Esophagus squamous epithelium (tissue), 4 donors: ENCODE data around the gene MLX.

ENCODE experiments used
- POLR2A ChIP-seq, 4 donors: fragments of 450-650 bp; IDR thresholded peaks; one replicate each; pipeline ENCODE4 v1.6.1; 2017; ENCODE audit warnings: antibody characterized with exemption in 4 of 4, mild to moderate bottlenecking in 4 of 4, moderate library complexity in 3 of 4
- TF ChIP-seq, protein P1 (sequence below), 6 experiments: fragments of 450-650 bp in 4 of 6; fragments of 200-600 bp in 2 of 6; sonication (generic) in 2 of 6; IDR thresholded peaks; one replicate each; pipeline ENCODE4 v1.5.1; 2016 to 2019; ENCODE audit warnings: antibody characterized with exemption in 6 of 6, mild to moderate bottlenecking in 4 of 6, moderate library complexity in 4 of 6

DNA sequence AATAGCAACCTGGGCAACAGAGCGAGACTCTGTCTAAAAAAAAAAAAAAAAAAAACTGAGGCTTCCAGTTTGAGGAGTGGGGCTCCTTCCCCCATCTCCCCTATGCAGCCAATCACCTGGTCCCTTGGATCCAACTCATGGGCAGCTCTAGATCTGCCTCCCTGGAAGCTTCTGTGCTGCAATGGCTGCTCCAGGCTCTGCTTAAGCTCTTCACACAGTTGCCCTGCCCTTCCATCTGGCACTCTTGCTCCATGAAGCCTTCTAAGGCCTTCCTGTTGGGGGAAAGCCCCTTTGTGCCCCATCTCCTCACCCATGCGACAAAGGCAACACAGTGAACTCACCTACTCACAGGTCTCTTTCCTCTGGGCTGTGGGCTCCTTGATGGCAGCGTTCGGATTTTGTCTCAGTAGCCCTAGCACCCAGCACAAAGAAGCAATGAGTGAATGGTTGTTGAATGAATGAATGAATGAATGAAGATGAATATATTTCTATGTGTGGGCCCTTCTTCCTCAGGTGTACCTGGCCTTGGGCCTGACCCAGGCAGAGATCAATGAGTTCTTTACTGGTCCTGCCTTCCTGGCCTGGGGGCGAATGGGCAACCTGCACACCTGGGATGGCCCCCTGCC, 29.0 kb upstream of the MLX start:
- no peak for TF ChIP-seq POLR2A (IDR thresholded peaks at IDR 0.05)
- TF ChIP-seq, protein P1, sequence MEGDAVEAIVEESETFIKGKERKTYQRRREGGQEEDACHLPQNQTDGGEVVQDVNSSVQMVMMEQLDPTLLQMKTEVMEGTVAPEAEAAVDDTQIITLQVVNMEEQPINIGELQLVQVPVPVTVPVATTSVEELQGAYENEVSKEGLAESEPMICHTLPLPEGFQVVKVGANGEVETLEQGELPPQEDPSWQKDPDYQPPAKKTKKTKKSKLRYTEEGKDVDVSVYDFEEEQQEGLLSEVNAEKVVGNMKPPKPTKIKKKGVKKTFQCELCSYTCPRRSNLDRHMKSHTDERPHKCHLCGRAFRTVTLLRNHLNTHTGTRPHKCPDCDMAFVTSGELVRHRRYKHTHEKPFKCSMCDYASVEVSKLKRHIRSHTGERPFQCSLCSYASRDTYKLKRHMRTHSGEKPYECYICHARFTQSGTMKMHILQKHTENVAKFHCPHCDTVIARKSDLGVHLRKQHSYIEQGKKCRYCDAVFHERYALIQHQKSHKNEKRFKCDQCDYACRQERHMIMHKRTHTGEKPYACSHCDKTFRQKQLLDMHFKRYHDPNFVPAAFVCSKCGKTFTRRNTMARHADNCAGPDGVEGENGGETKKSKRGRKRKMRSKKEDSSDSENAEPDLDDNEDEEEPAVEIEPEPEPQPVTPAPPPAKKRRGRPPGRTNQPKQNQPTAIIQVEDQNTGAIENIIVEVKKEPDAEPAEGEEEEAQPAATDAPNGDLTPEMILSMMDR (IDR thresholded peaks at IDR 0.05) = no peak
